ENCODE measurements around the gene NRBF2.
"Not testable (repeated sequence)": the region's sequence is repeated elsewhere in the genome, so short reads cannot be mapped to it uniquely, and the experiment has no call there.

DNA sequence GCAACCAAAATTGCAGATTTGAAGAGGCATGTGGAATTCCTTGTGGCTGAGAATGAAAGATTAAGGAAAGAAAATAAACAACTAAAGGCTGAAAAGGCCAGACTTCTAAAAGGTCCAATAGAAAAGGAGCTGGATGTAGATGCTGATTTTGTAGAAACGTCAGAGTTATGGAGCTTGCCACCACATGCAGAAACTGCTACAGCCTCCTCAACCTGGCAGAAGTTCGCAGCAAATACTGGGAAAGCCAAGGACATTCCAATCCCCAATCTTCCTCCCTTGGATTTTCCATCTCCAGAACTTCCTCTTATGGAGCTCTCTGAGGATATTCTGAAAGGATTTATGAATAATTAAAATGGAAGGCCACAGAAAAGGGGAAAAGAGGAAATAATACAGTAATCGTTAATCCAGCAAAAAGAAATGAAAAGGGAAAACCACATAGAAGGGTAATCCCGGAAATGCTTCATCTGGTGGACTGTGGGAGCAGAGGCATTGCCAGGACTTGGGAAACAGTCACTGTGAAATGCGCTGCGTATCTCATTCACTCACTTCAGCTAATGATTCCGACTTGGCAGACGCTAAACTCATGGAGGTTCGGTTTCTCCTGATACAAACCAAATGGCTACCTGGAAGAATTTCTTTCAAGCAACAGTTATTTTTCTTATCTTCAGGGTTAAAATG is 20.9 kb downstream of the NRBF2 start:
- TF ChIP-seq CTCF (conservative IDR thresholded peaks at IDR 0.05; ENCODE audit: low read depth, low read length); EZH2 (IDR thresholded peaks at IDR 0.05; ENCODE audit: borderline replicate concordance, low read depth, low read length, poor library complexity, severe bottlenecking): not testable (repeated sequence)
